ENCODE measurements around the gene SRP14.
"Not testable (repeated sequence)": the region's sequence is repeated elsewhere in the genome, so short reads cannot be mapped to it uniquely, and the experiment has no call there.

The SRP14 gene

GRCh38 chr15:40038638-40039543 lies at the start of gene SRP14:
Gene SRP14, minus strand, starts transcription at chr15:40039181. Its CDS starts 65 bp downstream, at chr15:40039116.
- peak; percentile 96 for DNase-seq (ENCODE audit: low spot score)

- no peak for DNase-seq (ENCODE audit: low spot score)
These were observed 49.3 kb upstream of the SRP14 start for GRCh38 chr15:40087991-40088928.

GRCh38 chr15:40087068-40087810 lies 48.3 kb upstream of the SRP14 start:
- no peak for DNase-seq (ENCODE audit: low spot score)

- no peak for DNase-seq (ENCODE audit: low spot score)
These were observed 46.3 kb upstream of the SRP14 start for GRCh38 chr15:40085266-40085665.

- no peak for DNase-seq (ENCODE audit: low spot score)
These were observed 45.7 kb upstream of the SRP14 start for GRCh38 chr15:40084650-40085049.

GRCh38 chr15:40082195-40082883 lies 43.4 kb upstream of the SRP14 start:
- DNase-seq (ENCODE audit: low spot score): no peak

- peak; percentile 97 for DNase-seq (ENCODE audit: low spot score)
These were observed 42.8 kb upstream of the SRP14 start for GRCh38 chr15:40081691-40082194.

- DNase-seq (ENCODE audit: low spot score): peak; percentile 26
These were observed 41.9 kb upstream of the SRP14 start for GRCh38 chr15:40080847-40081246.

GRCh38 chr15:40080104-40080503 lies 41.1 kb upstream of the SRP14 start:
- DNase-seq (ENCODE audit: low spot score): no peak

- no peak for DNase-seq (ENCODE audit: low spot score)
These were observed 40.5 kb upstream of the SRP14 start for GRCh38 chr15:40079456-40079855.

- DNase-seq (ENCODE audit: low spot score): no peak
These were observed 36.5 kb upstream of the SRP14 start for GRCh38 chr15:40075298-40076044.

- DNase-seq (ENCODE audit: low spot score): not testable (repeated sequence)
These were observed 35.7 kb upstream of the SRP14 start for GRCh38 chr15:40074656-40075055.

- DNase-seq (ENCODE audit: low spot score): not testable (repeated sequence)
These were observed 34.9 kb upstream of the SRP14 start for GRCh38 chr15:40073716-40074490.

GRCh38 chr15:40072216-40072990 lies 33.4 kb upstream of the SRP14 start:
- DNase-seq (ENCODE audit: low spot score): no peak

GRCh38 chr15:40070608-40071218 lies 31.7 kb upstream of the SRP14 start:
- DNase-seq (ENCODE audit: low spot score): no peak

GRCh38 chr15:40070166-40070557 lies 31.2 kb upstream of the SRP14 start:
- no peak for DNase-seq (ENCODE audit: low spot score)

- DNase-seq (ENCODE audit: low spot score): peak; percentile 96
These were observed 30.5 kb upstream of the SRP14 start for GRCh38 chr15:40069178-40070165.
